Suprapubic skin (tissue), 4 donors: ENCODE results near the gene ZNF611. TPM values are rescaled to one million over a fixed set of nuclear protein-coding genes. Genes with fewer than 3 reads are reported as not detected.

ENCODE experiments used
- DNase-seq, 2 donors: peaks; one replicate each; pipeline ENCODE4 v3.0.0-alpha.2; 2019; ENCODE audit warnings: low spot score in 2 of 2
- H3K27ac ChIP-seq: fragments of 200-600 bp; sonication (generic); one replicate; pipeline ENCODE4 v1.5.1; 2019
- H3K27me3 ChIP-seq: fragments of 200-600 bp; sonication (generic); one replicate; pipeline ENCODE4 v1.5.1; 2019
- H3K36me3 ChIP-seq: fragments of 200-600 bp; sonication (generic); one replicate; pipeline ENCODE4 v1.5.1; 2019
- H3K4me1 ChIP-seq: fragments of 200-600 bp; sonication (generic); one replicate; pipeline ENCODE4 v1.5.1; 2019
- H3K4me3 ChIP-seq: fragments of 200-600 bp; sonication (generic); one replicate; pipeline ENCODE4 v1.5.1; 2019; ENCODE audit warnings: mild to moderate bottlenecking
- H3K9me3 ChIP-seq: fragments of 200-600 bp; sonication (generic); one replicate; pipeline ENCODE4 v1.5.1; 2019
- EP300 ChIP-seq: sonication (generic); formaldehyde crosslinking; IDR thresholded peaks from one replicate; pipeline ENCODE4 v1.6.1; 2017; ENCODE audit warnings: antibody characterized with exemption
- POLR2A ChIP-seq, 2 donors: fragments of 450-650 bp; IDR thresholded peaks; one replicate each; pipeline ENCODE4 v1.6.1; 2017; ENCODE audit warnings: antibody characterized with exemption in 2 of 2, mild to moderate bottlenecking in 2 of 2, moderate library complexity in 2 of 2
- POLR2AphosphoS5 ChIP-seq, 3 donors: sonication (generic); formaldehyde crosslinking; IDR thresholded peaks; one replicate each; pipeline ENCODE4 v1.6.1; 2017; ENCODE audit warnings: antibody characterized with exemption in 3 of 3
- WGBS: methylation state at CpG from one replicate; pipeline ENCODE4 v1.1.5; 2018; 5-methylcytosine and 5-hydroxymethylcytosine counted together
- total RNA-seq, 4 donors: library from RNA; depleted of rRNA; stranded (reverse); fragments of >200 nt; gene quantifications; one replicate each; pipeline ENCODE4 v1.1.0, GENCODE V29; 2016
- TF ChIP-seq, protein P1 (sequence below), 2 donors: fragments of 200-600 bp in 1 of 2; fragments of 450-650 bp in 1 of 2; sonication (generic) in 1 of 2; IDR thresholded peaks; one replicate each; pipeline ENCODE4 v1.5.1; 2016 to 2019; ENCODE audit warnings: antibody characterized with exemption in 2 of 2, mild to moderate bottlenecking in 1 of 2, moderate library complexity in 1 of 2

ZNF611 gene
- total RNA-seq, 4 donors from 2014 or later = 6.2 to 13.5 (median 9.4) TPM

DNA sequence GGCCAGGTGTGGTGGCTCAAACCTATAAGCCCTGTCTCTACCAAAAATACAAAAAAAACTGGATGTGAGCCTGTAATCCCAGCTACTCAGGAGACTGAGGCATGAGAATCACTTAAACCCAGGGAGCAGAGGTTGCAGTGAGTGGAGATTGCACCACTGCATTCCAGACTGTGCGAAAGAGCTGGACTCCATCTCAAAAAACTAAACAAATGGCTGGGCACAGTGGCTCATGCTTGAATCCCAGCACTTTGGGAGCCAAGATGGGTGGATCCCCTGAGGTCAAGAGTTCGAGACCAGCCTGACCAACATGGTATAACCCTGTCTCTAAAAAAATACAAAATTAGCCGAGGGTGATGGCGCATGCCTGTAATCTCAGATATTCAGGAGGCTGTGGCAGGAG, 61.8 kb downstream of the ZNF611 start:
- H3K27me3 ChIP-seq = no peaks in the 10 kb centered on the region
- H3K4me3 ChIP-seq = no peak overlapping the region
- H3K27ac ChIP-seq = no peak overlapping the region
- no peak for TF ChIP-seq EP300
- TF ChIP-seq POLR2A (IDR thresholded peaks at IDR 0.05) = no peak
- no peak for TF ChIP-seq POLR2AphosphoS5 (IDR thresholded peaks at IDR 0.05)
- H3K9me3 ChIP-seq = no peaks in the 10 kb centered on the region
- no peaks in the 10 kb centered on the region for H3K36me3 ChIP-seq
- WGBS = 96% methylated on average over 4 of the region's 4 CpGs
- DNase-seq = no peak
- no peaks in the 10 kb centered on the region for H3K4me1 ChIP-seq

DNA sequence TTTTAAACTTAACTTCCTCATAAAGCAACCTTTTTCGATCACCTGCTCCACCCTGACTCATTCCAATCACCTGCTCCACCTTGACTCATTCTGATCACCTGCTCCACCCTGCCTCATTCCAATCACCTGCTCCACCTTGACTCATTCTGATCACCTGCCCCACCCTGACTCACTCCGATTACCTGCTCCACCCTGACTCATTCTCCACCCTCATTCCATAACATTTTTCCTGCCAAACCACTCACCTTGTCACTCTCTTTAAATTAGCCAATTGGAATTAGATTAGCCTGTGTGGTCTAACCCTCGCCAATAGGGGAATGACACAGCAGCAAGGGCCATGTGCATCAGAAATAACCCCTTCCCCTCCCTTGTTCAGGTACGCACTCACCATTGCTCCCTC, 64.8 kb downstream of the ZNF611 start:
- Histone ChIP-seq H3K27me3 (no peaks in the 10 kb centered on the region), H3K27ac (no peak overlapping the region)
- TF ChIP-seq POLR2AphosphoS5 (IDR thresholded peaks at IDR 0.05) = no peak

DNA sequence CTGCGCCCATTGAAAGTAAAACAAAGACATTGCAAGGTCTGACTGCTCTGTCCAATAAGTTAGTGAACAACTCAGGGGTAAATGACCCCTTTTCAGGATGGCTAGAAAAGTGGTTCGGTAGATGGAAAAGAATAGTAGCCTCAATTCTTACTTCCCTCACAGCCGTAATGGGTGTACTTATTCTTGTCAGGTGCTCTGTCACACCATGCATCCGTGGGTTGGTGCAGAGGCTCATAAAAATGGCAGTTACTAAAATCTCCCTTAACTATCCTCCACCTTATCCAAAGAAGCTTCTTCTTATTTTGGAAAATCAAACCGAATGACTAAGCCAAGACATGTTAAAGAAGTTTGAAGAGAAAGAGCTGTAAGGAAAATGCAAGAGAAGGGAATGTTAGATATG, 65.3 kb downstream of the ZNF611 start:
- Histone ChIP-seq H3K9me3 (no peaks in the 10 kb centered on the region), H3K4me1 (no peaks in the 10 kb centered on the region), H3K4me3 (no peak overlapping the region), H3K27ac (no peak overlapping the region), H3K36me3 (no peaks in the 10 kb centered on the region), H3K27me3 (no peaks in the 10 kb centered on the region)
- 87% methylated on average over 5 of the region's 5 CpGs for WGBS
- TF ChIP-seq POLR2A (IDR thresholded peaks at IDR 0.05) = no peak
- no peak for TF ChIP-seq POLR2AphosphoS5 (IDR thresholded peaks at IDR 0.05)
- TF ChIP-seq, protein P1, sequence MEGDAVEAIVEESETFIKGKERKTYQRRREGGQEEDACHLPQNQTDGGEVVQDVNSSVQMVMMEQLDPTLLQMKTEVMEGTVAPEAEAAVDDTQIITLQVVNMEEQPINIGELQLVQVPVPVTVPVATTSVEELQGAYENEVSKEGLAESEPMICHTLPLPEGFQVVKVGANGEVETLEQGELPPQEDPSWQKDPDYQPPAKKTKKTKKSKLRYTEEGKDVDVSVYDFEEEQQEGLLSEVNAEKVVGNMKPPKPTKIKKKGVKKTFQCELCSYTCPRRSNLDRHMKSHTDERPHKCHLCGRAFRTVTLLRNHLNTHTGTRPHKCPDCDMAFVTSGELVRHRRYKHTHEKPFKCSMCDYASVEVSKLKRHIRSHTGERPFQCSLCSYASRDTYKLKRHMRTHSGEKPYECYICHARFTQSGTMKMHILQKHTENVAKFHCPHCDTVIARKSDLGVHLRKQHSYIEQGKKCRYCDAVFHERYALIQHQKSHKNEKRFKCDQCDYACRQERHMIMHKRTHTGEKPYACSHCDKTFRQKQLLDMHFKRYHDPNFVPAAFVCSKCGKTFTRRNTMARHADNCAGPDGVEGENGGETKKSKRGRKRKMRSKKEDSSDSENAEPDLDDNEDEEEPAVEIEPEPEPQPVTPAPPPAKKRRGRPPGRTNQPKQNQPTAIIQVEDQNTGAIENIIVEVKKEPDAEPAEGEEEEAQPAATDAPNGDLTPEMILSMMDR (IDR thresholded peaks at IDR 0.05) = no peak
- TF ChIP-seq EP300 = no peak
- no peak for DNase-seq

More for the DNA sequence above, 64.8 kb downstream of the ZNF611 start:
- no peaks in the 10 kb centered on the region for H3K36me3 ChIP-seq
- 58% methylated on average over 4 of the region's 4 CpGs for WGBS
- H3K4me1 ChIP-seq = no peaks in the 10 kb centered on the region
- no peak for DNase-seq
- no peak overlapping the region for H3K4me3 ChIP-seq
- no peaks in the 10 kb centered on the region for H3K9me3 ChIP-seq

DNA sequence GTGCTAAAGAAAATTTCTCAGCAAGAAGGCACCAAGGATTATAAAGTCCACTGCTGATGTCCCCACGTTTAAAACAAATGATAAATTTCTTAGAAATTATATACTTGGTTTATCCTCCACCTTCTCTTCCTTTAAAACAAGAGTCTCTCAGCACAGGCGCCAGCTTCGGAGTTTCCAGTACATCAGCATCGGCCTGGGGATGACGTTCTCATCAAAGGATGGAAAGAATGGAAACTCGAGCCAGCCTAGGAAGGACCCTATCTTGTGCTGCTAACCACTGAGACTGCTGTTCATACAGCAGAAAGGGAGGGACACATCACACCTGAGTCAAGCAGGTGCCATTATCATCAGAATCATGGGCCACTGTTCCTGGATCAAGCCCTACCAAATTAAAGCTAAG, 66.9 kb downstream of the ZNF611 start:
- DNase-seq = no peak

DNA sequence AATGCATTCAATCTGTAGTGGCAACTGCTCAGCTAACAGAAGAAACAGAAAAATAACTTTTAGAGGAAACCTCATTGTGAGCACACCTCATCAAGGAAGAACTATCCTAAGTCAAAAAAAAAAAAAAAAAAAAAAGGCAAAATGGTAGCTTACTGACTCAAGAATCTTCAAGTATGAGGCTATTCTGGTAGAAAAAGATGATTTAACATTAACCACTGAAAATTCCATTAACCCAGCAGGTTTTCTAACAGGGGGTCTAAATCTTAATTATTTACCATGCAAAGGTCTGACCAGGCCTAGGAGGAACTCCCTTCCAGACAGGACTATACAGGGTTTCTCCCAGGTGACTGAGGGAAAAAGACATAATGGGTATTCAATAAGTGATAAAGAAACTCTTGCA, 68.3 kb downstream of the ZNF611 start:
- Histone ChIP-seq H3K36me3 (peaks cover 17% of the 10 kb centered on the region), H3K27ac (no peak overlapping the region)
- TF ChIP-seq, protein P1 (IDR thresholded peaks at IDR 0.05) = no peak

More for the DNA sequence above, 66.9 kb downstream of the ZNF611 start:
- no peak overlapping the region for H3K4me3 ChIP-seq
- no peaks in the 10 kb centered on the region for H3K4me1 ChIP-seq
- H3K27me3 ChIP-seq = no peaks in the 10 kb centered on the region
- TF ChIP-seq POLR2AphosphoS5 (IDR thresholded peaks at IDR 0.05) = no peak
- TF ChIP-seq, protein P1 (IDR thresholded peaks at IDR 0.05) = no peak
- TF ChIP-seq EP300 = no peak
- TF ChIP-seq POLR2A (IDR thresholded peaks at IDR 0.05) = no peak
- H3K27ac ChIP-seq = no peak overlapping the region
- H3K9me3 ChIP-seq = no peaks in the 10 kb centered on the region
- 89% methylated on average over 6 of the region's 6 CpGs for WGBS
- H3K36me3 ChIP-seq = peaks cover 6% of the 10 kb centered on the region

DNA sequence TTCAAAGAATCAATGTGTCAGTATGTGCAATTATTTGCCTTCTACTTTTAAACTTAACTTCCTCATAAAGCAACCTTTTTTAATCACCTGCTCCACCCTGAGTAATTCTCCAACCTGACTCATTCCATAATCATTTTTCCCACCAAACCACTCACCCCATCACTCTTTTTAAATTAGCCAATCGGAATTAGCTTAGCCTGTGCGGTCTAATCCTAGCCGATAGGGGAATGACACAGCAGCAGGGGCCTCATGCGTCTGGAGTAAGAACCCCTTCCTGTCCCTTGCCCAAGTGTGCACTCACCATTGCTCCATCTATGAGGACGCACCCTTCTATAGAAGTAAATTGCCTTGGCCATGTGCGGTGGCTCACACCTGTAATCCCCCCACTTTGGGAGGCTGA, 69.3 kb downstream of the ZNF611 start:
- no peak for TF ChIP-seq POLR2AphosphoS5 (IDR thresholded peaks at IDR 0.05)
- no peak for TF ChIP-seq EP300
- no peak for TF ChIP-seq POLR2A (IDR thresholded peaks at IDR 0.05)
- TF ChIP-seq, protein P1 (IDR thresholded peaks at IDR 0.05) = no peak
- no peak for DNase-seq
- H3K27ac ChIP-seq = no peak overlapping the region
- H3K36me3 ChIP-seq = peaks cover 25% of the 10 kb centered on the region
- H3K4me3 ChIP-seq = no peak overlapping the region
- no peaks in the 10 kb centered on the region for H3K9me3 ChIP-seq
- 96% methylated on average over 6 of the region's 6 CpGs for WGBS
- H3K27me3 ChIP-seq = no peaks in the 10 kb centered on the region
- no peaks in the 10 kb centered on the region for H3K4me1 ChIP-seq

More for the DNA sequence above, 68.3 kb downstream of the ZNF611 start:
- Histone ChIP-seq H3K4me1 (no peaks in the 10 kb centered on the region), H3K9me3 (no peaks in the 10 kb centered on the region), H3K4me3 (no peak overlapping the region), H3K27me3 (no peaks in the 10 kb centered on the region)
- DNase-seq = no peak
